Upper lobe of left lung (tissue), 4 donors: ENCODE results near the gene RTP3.
"Not testable (repeated sequence)": the region's sequence is repeated elsewhere in the genome, so short reads cannot be mapped to it uniquely, and the experiment has no call there.

Source experiments
- CTCF ChIP-seq, 6 experiments: fragments of 450-650 bp in 4 of 6; fragments of 200-600 bp in 2 of 6; sonication (generic) in 2 of 6; IDR thresholded peaks; one replicate each; pipeline ENCODE4 v1.5.1; 2016 to 2019; ENCODE audit warnings: antibody characterized with exemption in 6 of 6
- POLR2A ChIP-seq, 4 donors: fragments of 450-650 bp; IDR thresholded peaks; one replicate each; pipeline ENCODE4 v1.5.1; 2016 to 2017; ENCODE audit warnings: antibody characterized with exemption in 4 of 4, mild to moderate bottlenecking in 2 of 4

- not testable (repeated sequence) for TF ChIP-seq POLR2A, CTCF (IDR thresholded peaks at IDR 0.05)
These were observed 3.3 kb upstream of the RTP3 start for GRCh38 chr3:46494491-46494890.
